Sigmoid colon (tissue), 7 donors: Measurements from ENCODE around the gene CLK1. TPM values are rescaled to one million over a fixed set of nuclear protein-coding genes. Genes with fewer than 3 reads are reported as not detected.

Experiments
- DNase-seq: peaks from one replicate; pipeline ENCODE4 v3.0.0-alpha.2; 2019
- H3K27ac ChIP-seq, 4 donors: fragments of 200-600 bp; sonication (generic); one replicate each; pipeline ENCODE4 v1.5.1; 2016 to 2019; ENCODE audit warnings: mild to moderate bottlenecking in 1 of 4
- H3K27me3 ChIP-seq, 3 donors: fragments of 200-600 bp; sonication (generic); one replicate each; pipeline ENCODE4 v1.5.1; 2019; ENCODE audit warnings: mild to moderate bottlenecking in 1 of 3
- H3K36me3 ChIP-seq, 4 donors: fragments of 200-600 bp; sonication (generic); one replicate each; pipeline ENCODE4 v1.5.1; 2016 to 2019
- H3K4me1 ChIP-seq, 4 donors: fragments of 200-600 bp; sonication (generic); one replicate each; pipeline ENCODE4 v1.5.1; 2017 to 2019
- H3K4me3 ChIP-seq, 4 donors: fragments of 200-600 bp; sonication (generic); one replicate each; pipeline ENCODE4 v1.5.1; 2017 to 2019; ENCODE audit warnings: mild to moderate bottlenecking in 2 of 4, moderate library complexity in 1 of 4
- H3K9me3 ChIP-seq, 4 donors: fragments of 200-600 bp in 3 of 4; sonication (generic) in 3 of 4; one replicate each; pipeline versions ENCODE4 v1.5.1 to v1.6.1; 2013 to 2019
- EP300 ChIP-seq, 4 donors: sonication (generic); formaldehyde crosslinking; IDR thresholded peaks; one replicate each; pipeline ENCODE4 v1.6.1; 2017; ENCODE audit warnings: antibody characterized with exemption in 4 of 4
- POLR2A ChIP-seq, 2 donors: fragments of 450-650 bp; IDR thresholded peaks; one replicate each; pipeline ENCODE4 v1.6.1; 2016; ENCODE audit warnings: antibody characterized with exemption in 2 of 2, mild to moderate bottlenecking in 2 of 2, moderate library complexity in 2 of 2
- POLR2AphosphoS5 ChIP-seq, 4 donors: sonication (generic); formaldehyde crosslinking; IDR thresholded peaks; one replicate each; pipeline ENCODE4 v1.6.1; 2017; ENCODE audit warnings: antibody characterized with exemption in 4 of 4
- WGBS, 2 donors: extraction: QIAGEN DNeasy Blood & Tissue Kit; methylation state at CpG; one replicate each; pipeline ENCODE4 v1.1.7; 2013; 5-methylcytosine and 5-hydroxymethylcytosine counted together
- intact Hi-C: fragments of 100-400 bp; cut with DNase I; formaldehyde crosslinking; loops from one replicate; pipeline ENCODE4 v1.15.1; 2023
- polyA plus RNA-seq, 3 donors: library from polyadenylated mRNA; stranded (reverse); fragments of 200-250 nt; gene quantifications; one replicate each; pipeline ENCODE4 v1.2.3, GENCODE V29; 2013
- total RNA-seq, 4 donors: library from RNA; depleted of rRNA; stranded (reverse); fragments of >200 nt; gene quantifications; one replicate each; pipeline ENCODE4 v1.1.0, GENCODE V29; 2016
- TF ChIP-seq, protein P1 (sequence below), 4 experiments: fragments of 450-650 bp in 3 of 4; fragments of 200-600 bp in 1 of 4; IDR thresholded peaks; one replicate each; pipeline ENCODE4 v1.5.1; 2016 to 2019; ENCODE audit warnings: antibody characterized with exemption in 4 of 4, mild to moderate bottlenecking in 3 of 4, moderate library complexity in 2 of 4
- donor health status: healthy with polysubstance abuse.
- donor health status: Bipolar disorder and iron deficiency.
- donor health status: healthy.

The CLK1 gene
- total and polyA plus RNA-seq, 7 donors, result 44.4 to 229 (median 150) TPM

GRCh38 chr2:200847269-200847668 lies 17.2 kb downstream of the CLK1 start:
- intact Hi-C loops, result no loop called here
- no peak overlapping the region for H3K4me3 ChIP-seq
- H3K27me3 ChIP-seq, result no peaks in the 10 kb centered on the region
- TF ChIP-seq, protein P1, sequence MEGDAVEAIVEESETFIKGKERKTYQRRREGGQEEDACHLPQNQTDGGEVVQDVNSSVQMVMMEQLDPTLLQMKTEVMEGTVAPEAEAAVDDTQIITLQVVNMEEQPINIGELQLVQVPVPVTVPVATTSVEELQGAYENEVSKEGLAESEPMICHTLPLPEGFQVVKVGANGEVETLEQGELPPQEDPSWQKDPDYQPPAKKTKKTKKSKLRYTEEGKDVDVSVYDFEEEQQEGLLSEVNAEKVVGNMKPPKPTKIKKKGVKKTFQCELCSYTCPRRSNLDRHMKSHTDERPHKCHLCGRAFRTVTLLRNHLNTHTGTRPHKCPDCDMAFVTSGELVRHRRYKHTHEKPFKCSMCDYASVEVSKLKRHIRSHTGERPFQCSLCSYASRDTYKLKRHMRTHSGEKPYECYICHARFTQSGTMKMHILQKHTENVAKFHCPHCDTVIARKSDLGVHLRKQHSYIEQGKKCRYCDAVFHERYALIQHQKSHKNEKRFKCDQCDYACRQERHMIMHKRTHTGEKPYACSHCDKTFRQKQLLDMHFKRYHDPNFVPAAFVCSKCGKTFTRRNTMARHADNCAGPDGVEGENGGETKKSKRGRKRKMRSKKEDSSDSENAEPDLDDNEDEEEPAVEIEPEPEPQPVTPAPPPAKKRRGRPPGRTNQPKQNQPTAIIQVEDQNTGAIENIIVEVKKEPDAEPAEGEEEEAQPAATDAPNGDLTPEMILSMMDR (IDR thresholded peaks at IDR 0.05), result no peak
- TF ChIP-seq EP300 (IDR thresholded peaks at IDR 0.05), result no peak
- no peak for TF ChIP-seq POLR2A (IDR thresholded peaks at IDR 0.05)
- TF ChIP-seq POLR2AphosphoS5 (IDR thresholded peaks at IDR 0.05), result no peak
- no peak for DNase-seq
- no peak overlapping the region for H3K27ac ChIP-seq
- no peaks in the 10 kb centered on the region for H3K9me3 ChIP-seq
- no peaks in the 10 kb centered on the region for H3K4me1 ChIP-seq
- peaks cover 6 to 21% (median 13%) of the 10 kb centered on the region in 4 donors for H3K36me3 ChIP-seq

DNA sequence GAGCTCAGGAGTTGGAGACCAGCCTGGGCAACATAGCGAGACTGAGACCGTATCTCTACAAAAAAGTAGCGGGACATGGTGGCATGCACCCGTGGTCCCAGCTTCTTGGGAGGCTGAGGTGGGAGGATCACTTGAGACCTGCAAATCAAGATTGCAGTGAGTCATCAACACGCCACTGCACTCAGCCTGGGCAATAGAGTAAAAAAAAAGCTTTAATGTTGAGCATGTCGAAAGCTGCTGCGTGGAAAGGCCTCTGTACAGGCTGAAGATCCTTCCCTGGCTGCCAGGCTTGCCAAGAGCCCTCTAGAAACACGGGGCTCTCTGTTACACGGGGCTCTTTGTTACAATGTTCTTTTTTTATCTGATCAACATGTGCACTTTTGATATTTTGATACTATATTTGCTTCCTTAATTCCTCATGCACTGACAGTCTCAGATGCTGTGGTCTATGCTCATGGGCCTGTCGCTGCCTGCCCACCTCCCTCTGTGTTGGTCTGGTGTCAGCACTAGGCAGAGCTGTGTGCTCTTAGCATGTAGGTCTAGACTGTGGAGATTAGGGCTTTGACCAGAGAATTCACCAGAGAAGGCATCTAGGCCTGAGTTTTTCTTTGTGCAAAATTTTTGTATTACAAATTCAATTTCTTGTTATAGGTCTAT lies 18.7 kb downstream of the CLK1 start:
- no peaks in the 10 kb centered on the region for H3K27me3 ChIP-seq
- peaks cover 0 to 6% (median under 1%) of the 10 kb centered on the region in 4 donors for H3K36me3 ChIP-seq
- no peaks in the 10 kb centered on the region for H3K9me3 ChIP-seq
- H3K4me3 ChIP-seq, result no peak overlapping the region
- intact Hi-C loops, result no loop called here
- TF ChIP-seq POLR2AphosphoS5 (IDR thresholded peaks at IDR 0.05) (no peak), EP300 (IDR thresholded peaks at IDR 0.05) (no peak), POLR2A (IDR thresholded peaks at IDR 0.05) (no peak)
- TF ChIP-seq, protein P1 (IDR thresholded peaks at IDR 0.05), result no peak
- 90 to 91% methylated on average over 10 of the region's 10 CpGs for WGBS, 2 donors
- H3K4me1 ChIP-seq, result no peaks in the 10 kb centered on the region
- no peak overlapping the region for H3K27ac ChIP-seq
- DNase-seq, result no peak

DNA sequence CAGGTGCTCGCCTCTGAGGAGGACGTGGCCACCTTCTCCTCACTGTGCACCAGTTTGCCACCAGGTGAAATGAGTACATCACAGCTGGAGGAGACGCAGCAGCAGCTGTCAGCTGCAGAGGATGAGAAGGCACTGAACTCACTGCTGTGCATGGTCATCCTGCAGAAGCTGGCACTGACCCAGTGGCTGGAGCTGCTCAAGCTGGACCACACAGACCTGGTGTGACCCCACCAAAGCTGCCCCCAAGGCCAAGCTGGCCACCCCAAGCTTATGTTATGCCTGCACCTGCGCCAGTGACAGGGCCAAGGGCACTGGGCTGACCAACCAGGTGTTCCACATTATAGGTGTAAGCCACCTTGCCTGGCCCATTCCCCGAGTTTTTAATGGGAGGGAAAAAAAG lies 19.3 kb downstream of the CLK1 start:
- no peak overlapping the region for H3K27ac ChIP-seq
- intact Hi-C loops, result no loop called here
- 91 to 94% methylated on average over 5 of the region's 5 CpGs for WGBS, 2 donors

DNA sequence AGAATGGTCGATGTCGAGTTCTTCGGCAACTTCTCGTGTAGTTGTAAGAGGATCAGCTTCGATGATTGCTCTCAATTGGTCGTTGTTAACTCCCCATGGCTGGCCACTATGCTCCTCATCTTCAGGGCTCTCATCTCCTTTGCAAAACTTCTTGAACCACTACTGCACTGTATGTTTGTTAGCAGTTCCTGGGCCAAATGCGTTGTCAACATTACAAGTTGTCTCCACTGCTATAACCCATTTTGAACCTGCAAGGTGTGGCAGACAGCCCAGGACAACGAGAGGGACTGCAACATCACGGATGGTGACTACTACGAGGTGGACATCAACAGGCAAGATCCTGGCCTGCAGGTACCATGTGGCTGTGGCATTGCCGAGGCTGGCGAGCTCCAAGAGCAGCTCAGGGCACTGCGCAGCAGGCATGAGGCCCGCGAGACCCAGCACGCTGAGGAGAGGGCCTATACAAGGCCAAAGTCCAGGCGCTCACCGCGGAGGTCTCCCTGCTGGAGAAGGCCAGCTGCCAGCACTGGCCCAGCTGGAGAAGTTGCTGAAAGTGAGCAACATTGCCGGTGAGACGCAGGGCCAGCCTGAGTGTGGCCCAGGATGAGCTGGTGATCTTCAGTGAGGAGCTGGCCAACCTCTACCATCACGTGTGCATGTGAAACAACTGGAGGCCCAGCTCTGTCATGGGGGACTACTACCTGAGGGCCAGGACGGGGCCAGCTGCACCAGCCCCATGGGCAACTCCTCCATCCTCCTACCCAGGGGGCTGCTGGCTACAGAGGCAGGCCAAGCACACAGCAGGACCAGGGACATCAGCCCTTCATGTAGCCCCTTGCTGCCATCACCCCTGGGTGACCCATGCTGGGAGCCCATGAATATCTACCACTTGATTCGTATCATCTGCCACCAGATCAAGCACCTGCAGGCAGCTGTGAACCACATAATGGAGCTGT lies 20.2 kb downstream of the CLK1 start:
- Histone ChIP-seq H3K4me1 (no peaks in the 10 kb centered on the region), H3K4me3 (no peak overlapping the region), H3K27ac (no peak overlapping the region), H3K9me3 (no peaks in the 10 kb centered on the region), H3K36me3 (no peaks in the 10 kb centered on the region), H3K27me3 (no peaks in the 10 kb centered on the region)
- intact Hi-C loops, result no loop called here
- TF ChIP-seq POLR2A (IDR thresholded peaks at IDR 0.05) (no peak), POLR2AphosphoS5 (IDR thresholded peaks at IDR 0.05) (no peak), EP300 (IDR thresholded peaks at IDR 0.05) (no peak)
- TF ChIP-seq, protein P1 (IDR thresholded peaks at IDR 0.05), result no peak
- no peak for DNase-seq
- 93 to 95% methylated on average over 24 of the region's 24 CpGs for WGBS, 2 donors

More for the DNA sequence above, 19.3 kb downstream of the CLK1 start:
- Histone ChIP-seq H3K9me3 (no peaks in the 10 kb centered on the region), H3K36me3 (no peaks in the 10 kb centered on the region), H3K4me1 (no peaks in the 10 kb centered on the region), H3K27me3 (no peaks in the 10 kb centered on the region), H3K4me3 (no peak overlapping the region)
- DNase-seq, result no peak
- TF ChIP-seq POLR2A (IDR thresholded peaks at IDR 0.05), result no peak
- TF ChIP-seq EP300 (IDR thresholded peaks at IDR 0.05), result no peak
- TF ChIP-seq, protein P1 (IDR thresholded peaks at IDR 0.05), result no peak
- TF ChIP-seq POLR2AphosphoS5 (IDR thresholded peaks at IDR 0.05), result no peak
